Stimulated activated CD8-positive, alpha-beta memory T cell treated with anti-CD3 and anti-CD28 coated beads, Interleukin-4, amount 100 ng/mL, for 4 hours (primary cell): ENCODE results near the gene CACNA1B.

Experiments
- DNase-seq, 2 donors: peaks; one replicate each; pipeline ENCODE4 v3.0.0-alpha.2; 2020; ENCODE audit warnings: low read depth in 2 of 2, low spot score in 1 of 2

CACNA1B gene

GRCh38 chr9:138028596-138028995, 151.0 kb downstream of the CACNA1B start:
- no peak for DNase-seq

GRCh38 chr9:138031186-138031585, 153.6 kb downstream of the CACNA1B start:
- DNase-seq, result no peak

GRCh38 chr9:138033950-138034349, 156.4 kb downstream of the CACNA1B start:
- no peak for DNase-seq

- DNase-seq, result no peak
Observed at GRCh38 chr9:138037140-138037539, 159.6 kb downstream of the CACNA1B start.

- no peak for DNase-seq
Observed at GRCh38 chr9:138038244-138038671, 160.7 kb downstream of the CACNA1B start.

GRCh38 chr9:138040446-138041430, 163.2 kb downstream of the CACNA1B start:
- no peak for DNase-seq

- DNase-seq, result no peak
Observed at GRCh38 chr9:138042146-138042545, 164.6 kb downstream of the CACNA1B start.

GRCh38 chr9:138042640-138043039, 165.1 kb downstream of the CACNA1B start:
- DNase-seq, result no peak

- DNase-seq, result no peak
Observed at GRCh38 chr9:138043061-138043410, 165.5 kb downstream of the CACNA1B start.

- no peak for DNase-seq
Observed at GRCh38 chr9:138043411-138044345, 166.1 kb downstream of the CACNA1B start.

GRCh38 chr9:138044485-138045383, 167.2 kb downstream of the CACNA1B start:
- no peak for DNase-seq

- no peak for DNase-seq
Observed at GRCh38 chr9:138045541-138046490, 168.2 kb downstream of the CACNA1B start.

- no peak for DNase-seq
Observed at GRCh38 chr9:138046641-138047301, 169.2 kb downstream of the CACNA1B start.

- DNase-seq, result no peak
Observed at GRCh38 chr9:138047469-138048040, 170.0 kb downstream of the CACNA1B start.

GRCh38 chr9:138048184-138048583, 170.6 kb downstream of the CACNA1B start:
- DNase-seq, result no peak

GRCh38 chr9:138049085-138049778, 171.7 kb downstream of the CACNA1B start:
- no peak for DNase-seq

- DNase-seq, result no peak
Observed at GRCh38 chr9:138049779-138050471, 172.3 kb downstream of the CACNA1B start.
